Measurements from ENCODE around the gene SLC8A2.

SLC8A2 gene

GRCh38 chr19:47507012-47507411 is 35.3 kb upstream of the SLC8A2 start:
- ChIA-PET CTCF (interaction anchor here (1.8 to 2.0 kb wide), 2 partner anchors 9 to 16 kb away, joined by 4 to 5 read pairs; partner anchors contain the start of gene NAPA), POLR2A (interaction anchor here (0.6 to 1.1 kb wide), 2 partner anchors 23 to 1220 kb away, joined by 4 to 11 read pairs; partner anchors contain the start of gene KPTN)
- no peak for TF ChIP-seq CTCF (IDR thresholded peaks at IDR 0.05; ENCODE audit: control extremely low read depth, extremely low read depth, low read depth, missing control alignments)
- no peak for DNase-seq (ENCODE audit: extremely low spot score)

DNA sequence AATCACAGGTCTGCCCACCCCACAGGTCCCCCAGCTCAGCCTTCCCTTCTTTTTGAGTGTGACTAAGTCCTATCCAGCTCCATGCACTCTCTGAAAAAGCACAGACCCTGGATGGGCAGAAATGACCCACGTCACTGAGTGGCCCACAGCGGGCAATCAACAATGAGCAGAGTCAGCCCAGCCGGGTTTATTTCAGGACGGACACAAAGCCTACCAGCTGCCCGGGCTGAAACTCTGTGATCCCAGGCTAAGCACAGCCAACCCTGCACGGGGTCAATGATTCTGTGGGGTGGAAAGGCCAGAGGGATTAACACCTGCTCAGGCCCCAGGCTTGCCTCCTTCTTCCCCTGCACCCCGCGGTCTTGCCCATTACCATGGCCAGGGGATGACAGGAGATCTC is 34.8 kb upstream of the SLC8A2 start:
- POLR2A ChIA-PET: interaction anchor here (0.7 to 1.1 kb wide), 2 partner anchors 22 to 24 kb away, joined by 11 to 12 read pairs; partner anchors contain the start of gene KPTN
- DNase-seq (ENCODE audit: extremely low spot score): no peak
- TF ChIP-seq CTCF (IDR thresholded peaks at IDR 0.05; ENCODE audit: control extremely low read depth, extremely low read depth, low read depth, missing control alignments): no peak
- CTCF ChIA-PET: interaction anchor here (1.3 to 2.0 kb wide), 2 partner anchors 9 to 22 kb away, joined by 5 read pairs; partner anchors contain the start of genes KPTN and NAPA

DNA sequence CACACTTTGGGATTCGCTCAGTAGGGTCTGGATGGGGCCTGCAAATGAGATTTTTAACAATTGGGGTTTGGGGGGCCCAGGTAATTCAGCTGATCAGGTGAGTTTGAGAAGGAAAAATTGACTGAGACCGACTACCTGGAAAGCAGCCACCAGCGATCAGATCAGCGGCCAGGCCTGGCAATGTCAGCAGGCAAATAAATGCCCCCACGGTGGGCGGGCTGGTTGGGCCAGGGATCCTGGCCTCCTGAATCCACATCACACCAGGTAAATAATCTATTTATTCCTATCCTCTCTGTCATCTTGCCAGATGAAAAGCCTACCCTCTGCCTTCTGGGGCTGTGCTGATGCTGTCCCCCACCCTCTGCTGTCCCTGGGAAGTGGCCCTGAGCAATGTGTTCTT is 33.8 kb upstream of the SLC8A2 start:
- DNase-seq (ENCODE audit: extremely low spot score): no peak
- TF ChIP-seq CTCF (IDR thresholded peaks at IDR 0.05; ENCODE audit: control extremely low read depth, extremely low read depth, low read depth, missing control alignments): no peak
- POLR2A ChIA-PET: no interaction called here
- CTCF ChIA-PET: interaction anchor here (1.3 to 2.0 kb wide), 2 partner anchors 10 to 21 kb away, joined by 5 read pairs; partner anchors contain the start of genes KPTN and NAPA

- CTCF ChIA-PET: interaction anchor here (1.1 to 2.2 kb wide), 4 partner anchors 9 to 21 kb away, joined by 3 to 9 read pairs (median 4); partner anchors contain the start of gene KPTN
- POLR2A ChIA-PET: no interaction called here
- DNase-seq (ENCODE audit: extremely low spot score): no peak
- no peak for TF ChIP-seq CTCF (IDR thresholded peaks at IDR 0.05; ENCODE audit: control extremely low read depth, extremely low read depth, low read depth, missing control alignments)
These were observed 32.1 kb upstream of the SLC8A2 start for GRCh38 chr19:47503826-47504150.

DNA sequence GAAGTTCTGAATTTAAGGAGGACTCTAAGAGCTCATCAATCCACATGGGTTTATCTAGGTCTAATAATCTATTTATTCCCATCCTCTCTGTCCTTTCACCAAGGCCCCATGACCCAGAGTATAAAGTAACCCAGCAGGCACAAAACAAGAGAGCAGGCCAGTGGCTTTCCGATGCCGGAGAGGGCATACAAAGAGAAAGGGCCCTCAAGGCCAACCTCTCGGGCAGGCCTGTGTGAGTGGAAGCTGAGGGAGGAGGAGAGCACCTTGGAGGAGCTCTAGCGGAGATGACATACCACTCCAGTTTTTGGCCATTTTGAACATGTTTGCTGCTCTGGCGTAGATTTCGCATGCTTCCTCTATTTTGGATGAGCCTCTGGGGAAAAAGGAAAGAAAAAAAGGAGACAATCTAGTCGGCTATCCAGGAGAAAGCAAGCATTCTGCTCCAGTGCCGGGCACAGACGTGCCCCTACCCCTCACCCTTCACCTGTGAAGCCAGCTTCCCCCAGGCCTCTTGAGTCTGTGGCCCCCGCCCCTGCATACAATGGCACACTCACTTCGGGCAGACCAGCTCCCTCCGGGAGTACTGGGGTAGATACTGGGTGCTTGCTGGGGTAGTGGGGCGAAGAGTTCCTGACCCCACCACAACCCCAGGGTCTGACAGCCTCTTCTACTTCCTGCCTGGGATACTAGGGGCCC is 31.6 kb upstream of the SLC8A2 start:
- no peak for TF ChIP-seq CTCF (IDR thresholded peaks at IDR 0.05; ENCODE audit: control extremely low read depth, extremely low read depth, low read depth, missing control alignments)
- POLR2A ChIA-PET: no interaction called here
- CTCF ChIA-PET: interaction anchor here (1.1 to 2.2 kb wide), 3 partner anchors 9 to 20 kb away, joined by 3 to 9 read pairs (median 6); partner anchors contain the start of gene KPTN
- DNase-seq (ENCODE audit: extremely low spot score): no peak

- ChIA-PET CTCF (interaction anchor here (1.0 to 1.4 kb wide), 5 partner anchors 12 to 195 kb away, joined by 3 to 4 read pairs (median 3); partner anchors contain the start of gene KPTN), POLR2A (interaction anchor here (1.3 kb wide), 1 partner anchor 12 kb away, joined by 3 read pairs; no protein-coding TSS in a partner anchor)
- no peak for DNase-seq (ENCODE audit: extremely low spot score)
- TF ChIP-seq CTCF (IDR thresholded peaks at IDR 0.05; ENCODE audit: control extremely low read depth, extremely low read depth, low read depth, missing control alignments): no peak
These were observed 28.5 kb upstream of the SLC8A2 start for GRCh38 chr19:47499863-47500830.
